ENCODE measurements around the gene KMO.
A peak's percentile ranks its signal among the peaks of the same experiment; 100 is the strongest.

KMO gene

DNA sequence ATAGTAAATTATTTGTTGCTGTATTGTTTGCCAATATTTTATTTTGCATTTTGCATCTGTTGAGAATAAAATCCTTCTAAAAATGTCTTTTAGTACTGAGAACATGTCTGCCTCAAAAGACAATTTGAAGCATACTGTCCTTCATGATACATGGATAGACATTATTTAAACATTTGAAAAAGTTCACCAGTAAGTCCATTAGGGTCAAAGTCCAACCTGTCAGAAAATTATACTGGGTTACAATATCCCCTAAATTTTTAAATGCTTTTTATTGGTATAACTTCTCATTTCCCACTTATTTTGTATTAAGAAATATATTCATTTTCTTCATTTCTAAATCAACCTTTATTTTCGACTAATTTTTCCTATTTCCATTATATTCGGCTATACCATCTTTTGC is 98.7 kb downstream of the KMO start:
- Histone ChIP-seq H3K9me3 (ENCODE audit: low read depth, low read length) (no peaks in the 10 kb centered on the region), H3K9ac (ENCODE audit: insufficient read length) (no peak overlapping the region), H3K27ac (no peak overlapping the region), H3K36me3 (ENCODE audit: insufficient read depth, low read length) (peaks cover 45% of the 10 kb centered on the region), H3K4me3 (no peak overlapping the region)
- TF ChIP-seq FOXP2 (optimal IDR thresholded peaks at IDR 0.05; ENCODE audit: control extremely low read depth, extremely low read length, insufficient read depth), result no peak
- TF ChIP-seq POLR2AphosphoS5 (IDR thresholded peaks at IDR 0.05; ENCODE audit: borderline replicate concordance, low read depth, low read length), result no peak
- no peak for TF ChIP-seq EZH2 (IDR thresholded peaks at IDR 0.05)
- no peak for DNase-seq (ENCODE audit: low read depth, low spot score)

DNA sequence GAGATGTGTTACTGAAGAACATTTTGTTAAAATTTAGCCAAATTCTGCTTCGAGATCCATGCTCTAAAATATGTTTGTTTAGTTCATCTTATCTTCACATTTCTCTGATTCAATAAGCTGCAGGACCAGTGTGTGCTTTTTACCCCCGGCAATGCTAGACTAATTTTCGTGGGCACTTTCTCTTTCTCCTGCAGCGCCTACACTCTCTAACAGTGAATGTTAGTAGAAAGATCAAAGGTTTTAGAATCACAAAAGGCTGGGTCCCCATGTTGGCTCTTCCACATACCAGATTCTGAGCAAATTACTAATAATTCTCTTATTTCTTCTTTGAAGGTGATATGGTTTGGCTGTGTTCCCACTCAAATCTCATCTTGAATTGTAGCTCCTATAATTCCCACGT is 99.5 kb downstream of the KMO start:
- Histone ChIP-seq H3K4me3 (no peak overlapping the region), H3K36me3 (ENCODE audit: insufficient read depth, low read length) (peaks cover 52% of the 10 kb centered on the region), H3K9me3 (ENCODE audit: low read depth, low read length) (no peaks in the 10 kb centered on the region), H3K9ac (ENCODE audit: insufficient read length) (no peak overlapping the region), H3K27ac (no peak overlapping the region)
- no peak for DNase-seq (ENCODE audit: low read depth, low spot score)
- no peak for TF ChIP-seq FOXP2 (optimal IDR thresholded peaks at IDR 0.05; ENCODE audit: control extremely low read depth, extremely low read length, insufficient read depth)
- TF ChIP-seq EZH2 (IDR thresholded peaks at IDR 0.05), result no peak
- no peak for TF ChIP-seq POLR2AphosphoS5 (IDR thresholded peaks at IDR 0.05; ENCODE audit: borderline replicate concordance, low read depth, low read length)

DNA sequence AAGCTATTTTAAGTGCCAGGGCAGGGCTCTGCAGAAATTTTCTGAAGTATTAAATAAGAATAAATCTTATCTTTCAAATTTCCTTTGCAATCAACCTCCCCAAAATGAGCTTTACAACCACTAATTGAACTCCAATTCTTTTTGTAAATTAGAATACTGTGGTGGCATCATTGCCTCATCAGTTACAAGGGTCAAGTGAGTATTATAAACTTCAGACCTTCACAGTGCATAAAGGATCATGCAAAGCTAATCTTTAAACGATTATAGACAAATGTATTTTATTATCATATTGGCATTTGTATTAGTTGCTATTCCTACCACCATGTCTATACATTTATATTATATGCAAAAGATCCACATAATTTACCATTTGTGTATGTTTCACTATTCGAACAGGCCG is 100.8 kb downstream of the KMO start:
- H3K27ac ChIP-seq, result no peak overlapping the region
- DNase-seq (ENCODE audit: low read depth, low spot score), result no peak
- no peak overlapping the region for H3K4me3 ChIP-seq
- H3K36me3 ChIP-seq (ENCODE audit: insufficient read depth, low read length), result peaks cover 55% of the 10 kb centered on the region
- no peaks in the 10 kb centered on the region for H3K9me3 ChIP-seq (ENCODE audit: low read depth, low read length)
- H3K9ac ChIP-seq (ENCODE audit: insufficient read length), result no peak overlapping the region
- TF ChIP-seq EZH2 (IDR thresholded peaks at IDR 0.05) (no peak), FOXP2 (optimal IDR thresholded peaks at IDR 0.05; ENCODE audit: control extremely low read depth, extremely low read length, insufficient read depth) (no peak)

DNA sequence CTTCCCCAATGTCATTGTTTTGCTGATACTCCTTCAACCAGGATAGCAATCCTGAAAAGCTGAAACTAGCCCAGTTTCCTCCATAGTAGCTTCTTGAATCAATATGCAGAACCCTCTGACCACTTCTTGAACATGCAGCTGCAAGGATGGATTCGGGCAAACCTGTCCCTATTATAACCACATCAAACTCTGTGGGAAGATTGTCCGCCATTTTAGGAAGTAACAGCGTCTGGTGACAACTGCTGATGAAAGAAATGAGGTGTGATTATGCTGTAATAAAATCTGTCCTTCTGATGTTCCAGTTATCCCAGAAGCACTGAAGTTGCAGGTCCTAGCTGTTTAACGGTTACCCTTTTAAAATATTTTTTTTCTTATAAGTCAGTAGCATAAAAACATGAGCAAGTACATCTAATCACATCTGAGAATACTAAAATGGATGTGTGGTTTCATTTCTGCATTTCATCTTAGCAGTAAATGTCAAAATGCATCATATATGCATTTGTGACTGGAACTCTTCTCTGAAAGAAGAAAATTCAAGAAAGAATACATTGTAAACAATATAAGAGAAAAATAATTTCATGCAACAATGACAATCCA is 103.5 kb downstream of the KMO start:
- H3K9ac ChIP-seq (ENCODE audit: insufficient read length), result no peak overlapping the region
- H3K9me3 ChIP-seq (ENCODE audit: low read depth, low read length), result no peaks in the 10 kb centered on the region
- H3K4me3 ChIP-seq, result no peak overlapping the region
- TF ChIP-seq EZH2 (IDR thresholded peaks at IDR 0.05) (no peak), POLR2AphosphoS5 (IDR thresholded peaks at IDR 0.05; ENCODE audit: borderline replicate concordance, low read depth, low read length) (no peak), FOXP2 (optimal IDR thresholded peaks at IDR 0.05; ENCODE audit: control extremely low read depth, extremely low read length, insufficient read depth) (no peak)
- H3K36me3 ChIP-seq (ENCODE audit: insufficient read depth, low read length), result peaks cover 51% of the 10 kb centered on the region
- DNase-seq (ENCODE audit: low read depth, low spot score), result no peak
- H3K27ac ChIP-seq, result no peak overlapping the region

DNA sequence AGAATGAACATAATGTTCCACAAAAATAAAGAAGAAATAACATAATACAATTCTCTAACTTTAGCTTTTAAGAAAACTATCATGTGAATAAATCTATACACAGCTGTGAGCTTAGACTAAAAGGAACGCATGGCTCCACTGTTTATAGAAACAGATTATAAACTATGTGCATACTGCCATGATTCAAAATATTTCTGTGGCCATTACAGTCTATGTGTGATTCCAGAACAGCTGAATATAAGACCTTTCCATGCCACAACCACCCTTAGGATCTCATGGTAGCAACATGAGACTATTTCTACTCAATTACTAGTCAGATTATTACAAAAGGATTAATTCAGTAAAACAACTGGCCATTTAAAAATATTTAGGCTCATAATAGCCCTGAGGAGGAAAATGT is 104.1 kb downstream of the KMO start:
- no peak overlapping the region for H3K4me3 ChIP-seq
- peaks cover 51% of the 10 kb centered on the region for H3K36me3 ChIP-seq (ENCODE audit: insufficient read depth, low read length)
- no peak for TF ChIP-seq EZH2 (IDR thresholded peaks at IDR 0.05)
- no peak for TF ChIP-seq FOXP2 (optimal IDR thresholded peaks at IDR 0.05; ENCODE audit: control extremely low read depth, extremely low read length, insufficient read depth)
- no peak for TF ChIP-seq POLR2AphosphoS5 (IDR thresholded peaks at IDR 0.05; ENCODE audit: borderline replicate concordance, low read depth, low read length)
- no peak overlapping the region for H3K9ac ChIP-seq (ENCODE audit: insufficient read length)
- H3K9me3 ChIP-seq (ENCODE audit: low read depth, low read length), result no peaks in the 10 kb centered on the region
- no peak overlapping the region for H3K27ac ChIP-seq
- no peak for DNase-seq (ENCODE audit: low read depth, low spot score)

DNA sequence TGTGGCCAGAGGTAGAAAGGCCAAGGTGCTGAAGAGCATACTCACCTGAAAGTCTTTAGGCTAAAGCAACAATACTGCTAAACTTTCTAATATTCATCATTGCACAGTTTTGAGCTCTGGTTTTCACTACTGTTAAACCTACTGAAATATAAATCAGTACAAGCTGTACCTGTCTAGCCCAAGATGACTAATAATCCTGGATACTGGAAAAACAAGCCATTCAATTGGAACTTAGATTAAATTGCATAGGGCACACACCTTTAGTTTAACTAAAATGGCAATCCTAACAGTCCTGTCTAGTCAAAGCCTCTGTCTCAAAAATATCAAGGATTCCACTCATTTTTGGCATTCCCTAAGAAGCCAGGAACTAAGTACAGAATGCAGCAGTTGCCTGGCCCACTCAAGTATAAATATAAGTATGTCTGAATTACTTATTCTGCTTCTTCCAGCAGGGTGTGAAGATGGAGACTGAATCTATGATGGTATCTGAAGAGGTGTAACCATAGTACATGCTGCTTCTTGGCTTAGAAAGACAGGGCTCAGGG is 104.9 kb downstream of the KMO start:
- Histone ChIP-seq H3K36me3 (ENCODE audit: insufficient read depth, low read length) (peaks cover 45% of the 10 kb centered on the region), H3K27ac (no peak overlapping the region), H3K4me3 (peak overlapping the region; percentile 90), H3K9ac (ENCODE audit: insufficient read length) (no peak overlapping the region), H3K9me3 (ENCODE audit: low read depth, low read length) (no peaks in the 10 kb centered on the region)
- no peak for DNase-seq (ENCODE audit: low read depth, low spot score)
- TF ChIP-seq EZH2 (IDR thresholded peaks at IDR 0.05) (no peak), FOXP2 (optimal IDR thresholded peaks at IDR 0.05; ENCODE audit: control extremely low read depth, extremely low read length, insufficient read depth) (no peak), POLR2AphosphoS5 (IDR thresholded peaks at IDR 0.05; ENCODE audit: borderline replicate concordance, low read depth, low read length) (no peak)

DNA sequence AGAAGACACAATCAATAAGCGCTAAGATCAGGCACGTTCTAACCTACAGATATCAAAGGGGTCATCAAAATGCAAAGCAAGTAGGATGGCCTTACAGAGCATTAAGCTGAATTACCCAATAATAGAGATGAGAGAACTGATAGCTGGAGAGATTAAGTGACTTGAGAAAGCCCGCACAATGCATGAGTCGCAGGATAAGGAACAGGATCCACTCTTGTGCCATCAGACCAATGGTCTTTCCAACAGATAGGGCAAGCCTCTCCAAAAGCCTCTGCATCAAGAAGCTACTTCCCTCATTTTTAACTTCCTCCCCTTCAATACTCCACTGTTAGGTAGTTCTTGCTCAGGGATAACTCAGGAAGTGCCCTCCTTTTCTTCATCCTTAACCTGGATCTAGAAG is 105.4 kb downstream of the KMO start:
- DNase-seq (ENCODE audit: low read depth, low spot score), result no peak
- TF ChIP-seq POLR2AphosphoS5 (IDR thresholded peaks at IDR 0.05; ENCODE audit: borderline replicate concordance, low read depth, low read length) (no peak), EZH2 (IDR thresholded peaks at IDR 0.05) (no peak), FOXP2 (optimal IDR thresholded peaks at IDR 0.05; ENCODE audit: control extremely low read depth, extremely low read length, insufficient read depth) (no peak)
- Histone ChIP-seq H3K9ac (ENCODE audit: insufficient read length) (peak overlapping the region; percentile 84), H3K9me3 (ENCODE audit: low read depth, low read length) (no peaks in the 10 kb centered on the region), H3K36me3 (ENCODE audit: insufficient read depth, low read length) (peaks cover 44% of the 10 kb centered on the region), H3K27ac (no peak overlapping the region), H3K4me3 (peak overlapping the region; percentile 90)

DNA sequence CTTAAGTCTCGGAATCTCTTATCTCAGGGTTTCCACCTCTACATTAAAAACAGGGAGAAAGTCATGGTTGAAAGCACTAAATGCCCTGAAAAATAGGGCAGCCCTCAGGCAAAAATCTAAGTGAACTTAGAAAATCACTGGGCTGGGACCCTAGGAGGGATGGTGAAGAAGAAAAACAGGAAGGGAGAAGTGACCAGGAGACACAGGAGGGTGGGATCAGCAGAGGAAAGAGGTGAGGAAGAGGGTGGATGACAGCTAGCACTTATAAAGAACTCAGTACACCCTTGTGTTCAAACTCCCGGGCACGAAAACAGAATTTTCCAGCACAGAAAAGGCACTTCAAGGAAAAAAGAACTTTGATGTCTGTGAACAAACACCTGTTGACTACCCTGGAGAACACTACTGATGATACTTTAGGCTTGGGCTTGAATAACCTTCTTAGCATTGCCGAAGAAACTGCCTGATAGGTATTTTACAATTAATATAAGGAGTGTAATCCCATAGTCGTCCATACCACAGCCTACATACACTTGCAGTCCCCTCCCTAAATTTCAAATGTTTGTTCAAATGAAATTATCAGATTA is 106.0 kb downstream of the KMO start:
- Histone ChIP-seq H3K4me3 (peak overlapping the region; percentile 90), H3K9ac (ENCODE audit: insufficient read length) (peak overlapping the region; percentile 84), H3K36me3 (ENCODE audit: insufficient read depth, low read length) (peaks cover 40% of the 10 kb centered on the region), H3K9me3 (ENCODE audit: low read depth, low read length) (no peaks in the 10 kb centered on the region), H3K27ac (no peak overlapping the region)
- no peak for DNase-seq (ENCODE audit: low read depth, low spot score)
- TF ChIP-seq POLR2AphosphoS5 (IDR thresholded peaks at IDR 0.05; ENCODE audit: borderline replicate concordance, low read depth, low read length), result no peak
- TF ChIP-seq EZH2 (IDR thresholded peaks at IDR 0.05), result no peak
- no peak for TF ChIP-seq FOXP2 (optimal IDR thresholded peaks at IDR 0.05; ENCODE audit: control extremely low read depth, extremely low read length, insufficient read depth)

Data from SK-N-MC (cell line).